Effector memory CD4-positive, alpha-beta T cell (primary cell): Measurements from ENCODE around the gene ORC4.
"Not testable (repeated sequence)": the region's sequence is repeated elsewhere in the genome, so short reads cannot be mapped to it uniquely, and the experiment has no call there.

ENCODE experiments used
- DNase-seq, 3 donors: peaks; one replicate each; pipeline ENCODE4 v3.0.0-alpha.2; 2020
- H3K27ac ChIP-seq: 2 replicates; pipeline ENCODE4 v1.7.0; 2013; ENCODE audit warnings: mild to moderate bottlenecking, low read length, moderate library complexity; ENCODE audit not compliant: insufficient read depth, poor library complexity, severe bottlenecking
- H3K27me3 ChIP-seq: replicated peaks from 2 replicates; pipeline ENCODE4 v1.7.0; 2013; ENCODE audit warnings: mild to moderate bottlenecking, low read length; ENCODE audit not compliant: insufficient read depth, control insufficient read depth, poor library complexity, severe bottlenecking
- H3K36me3 ChIP-seq: 2 replicates; pipeline ENCODE4 v1.7.0; 2013; ENCODE audit warnings: mild to moderate bottlenecking, low read length, moderate library complexity; ENCODE audit not compliant: control insufficient read depth, insufficient read depth
- H3K4me1 ChIP-seq: 2 replicates; pipeline ENCODE4 v1.7.0; 2013; ENCODE audit warnings: low read length, mild to moderate bottlenecking; ENCODE audit not compliant: control insufficient read depth, insufficient read depth, poor library complexity, severe bottlenecking
- H3K4me3 ChIP-seq: 2 replicates; pipeline ENCODE4 v1.7.0; 2013; ENCODE audit warnings: low read length, low read depth, mild to moderate bottlenecking; ENCODE audit not compliant: insufficient read depth, poor library complexity, severe bottlenecking
- H3K9me3 ChIP-seq: 2 replicates; pipeline ENCODE4 v1.7.0; 2013; ENCODE audit warnings: mild to moderate bottlenecking, low read length, moderate library complexity; ENCODE audit not compliant: control insufficient read depth

Gene ORC4

DNA sequence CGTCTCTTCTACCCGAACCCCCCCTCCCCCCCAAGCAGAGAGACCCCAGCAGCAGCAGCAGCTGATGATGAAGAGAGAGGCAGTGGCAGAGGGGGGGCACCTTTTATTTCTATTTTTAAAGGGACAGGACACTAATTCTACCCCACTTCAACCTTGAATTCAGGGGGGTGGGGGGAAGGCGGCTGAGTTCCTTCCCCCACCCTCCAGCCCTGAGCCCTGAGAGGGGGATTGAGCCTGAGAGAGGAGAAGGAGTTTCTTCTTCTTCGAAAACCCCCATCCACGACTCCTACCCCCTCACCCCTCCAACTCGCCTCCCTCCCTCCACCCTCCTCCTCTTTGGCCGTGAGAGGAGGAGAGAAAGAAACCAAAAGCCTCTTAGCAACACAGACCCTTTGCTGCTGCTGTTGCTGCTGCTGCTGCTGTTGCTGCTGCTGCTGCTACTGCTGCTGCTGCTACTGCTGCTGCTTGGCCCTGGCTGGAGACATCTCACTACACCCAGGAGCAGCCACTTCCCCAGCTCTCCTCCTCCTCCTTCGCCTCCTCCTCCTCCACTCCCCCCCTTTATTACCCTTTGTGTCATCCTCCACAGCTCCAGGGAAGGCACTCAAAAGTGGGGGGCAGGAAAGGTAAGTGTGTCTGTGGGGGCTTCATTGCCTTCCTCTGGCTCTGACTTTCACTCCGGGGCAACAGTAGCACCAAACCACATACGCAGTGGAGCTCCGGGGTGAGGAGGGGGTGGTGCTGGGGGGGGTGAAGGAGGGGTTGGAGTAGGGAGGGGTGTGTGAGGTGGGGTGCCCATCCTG lies 723 bp upstream of the ORC4 start, which contains the start of gene MBD5:
TSS of gene MBD5 (plus strand) at position 33 of the 803 bp plus-strand sequence.
- Histone ChIP-seq H3K36me3 (no peaks in the 10 kb centered on the region), H3K4me1 (peaks cover 6% of the 10 kb centered on the region), H3K27me3 (no peaks in the 10 kb centered on the region), H3K9me3 (no peaks in the 10 kb centered on the region), H3K4me3 (peak within 1 kb of the TSS; percentile 84), H3K27ac (peak within 1 kb of the TSS; percentile 92)
- DNase-seq, result peak in 2 of 3 donors; percentile 36 to 55

DNA sequence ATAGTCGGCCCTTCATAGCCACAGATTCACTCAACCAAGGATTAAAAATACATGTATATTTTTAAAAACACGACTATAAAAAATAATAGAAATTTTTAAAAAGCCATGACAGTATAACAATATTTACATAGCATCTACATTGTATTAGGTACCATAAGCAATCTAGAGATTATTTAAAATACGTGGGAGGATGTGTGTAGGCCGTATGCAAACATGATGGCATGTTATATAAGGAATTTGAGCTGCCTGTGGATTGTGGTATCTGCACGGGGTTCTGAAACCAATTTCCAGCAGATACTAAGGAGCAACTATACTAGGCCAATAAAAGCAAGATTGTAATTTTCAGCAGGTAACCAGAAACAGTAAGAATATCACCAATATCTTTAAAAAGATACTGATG lies 5.9 kb downstream of the ORC4 start:
- no peaks in the 10 kb centered on the region for H3K4me1 ChIP-seq
- no peak for DNase-seq
- H3K36me3 ChIP-seq, result no peaks in the 10 kb centered on the region
- no peaks in the 10 kb centered on the region for H3K27me3 ChIP-seq
- no peak overlapping the region for H3K4me3 ChIP-seq
- H3K27ac ChIP-seq, result no peak overlapping the region
- no peaks in the 10 kb centered on the region for H3K9me3 ChIP-seq

DNA sequence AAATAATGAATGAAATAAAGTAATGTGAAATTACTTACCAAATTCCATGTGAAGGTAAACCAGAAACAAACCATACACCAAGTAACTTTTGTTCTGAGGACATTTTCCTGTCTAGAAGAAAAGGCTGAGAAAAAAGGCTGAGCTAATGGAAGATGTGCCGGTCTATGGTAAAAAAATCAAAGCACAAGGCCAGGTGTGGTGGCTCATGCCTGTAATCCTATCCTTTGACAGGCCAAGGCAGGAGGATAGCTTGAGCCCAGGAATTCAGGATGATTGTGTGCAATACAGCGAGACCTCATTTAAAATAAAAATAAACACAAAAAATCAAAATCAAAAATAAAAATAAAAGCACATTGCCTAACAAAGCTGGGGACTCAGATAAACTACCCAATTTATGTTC lies 6.7 kb downstream of the ORC4 start:
- H3K27me3 ChIP-seq, result no peaks in the 10 kb centered on the region
- H3K4me3 ChIP-seq, result no peak overlapping the region
- no peak overlapping the region for H3K27ac ChIP-seq
- H3K9me3 ChIP-seq, result no peaks in the 10 kb centered on the region
- H3K4me1 ChIP-seq, result no peaks in the 10 kb centered on the region
- H3K36me3 ChIP-seq, result no peaks in the 10 kb centered on the region
- no peak for DNase-seq

DNA sequence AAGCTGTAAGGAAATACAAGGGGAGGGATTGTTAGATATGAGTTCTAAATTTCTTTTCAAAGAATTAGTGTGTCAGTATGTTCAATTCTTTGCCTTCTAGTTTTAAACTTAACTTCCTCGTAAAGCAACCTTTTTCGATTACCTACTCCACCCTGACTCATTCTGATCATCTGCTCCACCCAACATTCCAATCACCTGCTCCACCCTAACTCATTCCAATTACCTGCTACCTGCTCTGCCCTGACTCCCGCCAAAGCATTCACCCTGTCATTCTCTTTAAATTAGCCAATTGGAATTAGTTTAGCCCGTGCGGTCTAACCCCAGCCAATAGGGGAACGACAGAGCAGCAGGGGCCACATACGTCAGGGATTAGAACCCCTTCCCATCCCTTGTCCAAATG lies 12.1 kb downstream of the ORC4 start:
- not testable (repeated sequence) for H3K4me1 ChIP-seq, DNase-seq, H3K27me3 ChIP-seq, H3K36me3 ChIP-seq, H3K4me3 ChIP-seq, H3K9me3 ChIP-seq, H3K27ac ChIP-seq

DNA sequence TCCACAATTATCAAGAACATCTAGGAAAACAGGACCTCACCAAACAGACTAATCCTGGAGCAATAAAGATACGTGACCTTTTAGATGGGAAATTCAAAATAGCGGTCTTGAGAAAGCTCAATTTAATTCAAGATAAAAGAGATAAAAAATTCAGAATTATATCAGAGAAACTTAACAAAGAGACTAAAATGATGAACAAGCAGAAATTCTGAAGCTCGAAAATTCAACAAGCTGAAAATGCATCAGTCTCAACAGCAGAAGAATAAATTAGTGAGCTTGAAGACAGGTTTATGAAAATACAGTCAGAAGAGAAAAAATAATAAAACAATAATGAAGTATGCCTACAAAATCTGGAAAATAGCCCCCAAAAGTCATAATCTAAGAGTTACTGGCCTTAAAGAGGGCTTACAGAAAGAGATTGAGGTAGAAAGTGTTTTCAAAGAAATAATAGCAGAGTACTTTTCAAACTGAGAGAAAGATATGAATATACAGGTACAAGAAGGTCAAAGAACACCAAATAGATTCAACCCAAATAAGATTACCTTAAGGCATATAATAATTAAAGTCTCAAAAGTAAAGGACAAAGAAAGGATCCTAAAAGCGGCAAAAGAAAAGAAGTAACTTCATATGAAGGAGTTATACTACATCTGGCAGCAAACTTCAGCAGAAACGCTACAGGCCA lies 13.2 kb downstream of the ORC4 start:
- Histone ChIP-seq H3K4me3 (no peak overlapping the region), H3K27me3 (no peaks in the 10 kb centered on the region), H3K9me3 (no peaks in the 10 kb centered on the region), H3K27ac (no peak overlapping the region), H3K4me1 (no peaks in the 10 kb centered on the region), H3K36me3 (no peaks in the 10 kb centered on the region)
- DNase-seq, result no peak

DNA sequence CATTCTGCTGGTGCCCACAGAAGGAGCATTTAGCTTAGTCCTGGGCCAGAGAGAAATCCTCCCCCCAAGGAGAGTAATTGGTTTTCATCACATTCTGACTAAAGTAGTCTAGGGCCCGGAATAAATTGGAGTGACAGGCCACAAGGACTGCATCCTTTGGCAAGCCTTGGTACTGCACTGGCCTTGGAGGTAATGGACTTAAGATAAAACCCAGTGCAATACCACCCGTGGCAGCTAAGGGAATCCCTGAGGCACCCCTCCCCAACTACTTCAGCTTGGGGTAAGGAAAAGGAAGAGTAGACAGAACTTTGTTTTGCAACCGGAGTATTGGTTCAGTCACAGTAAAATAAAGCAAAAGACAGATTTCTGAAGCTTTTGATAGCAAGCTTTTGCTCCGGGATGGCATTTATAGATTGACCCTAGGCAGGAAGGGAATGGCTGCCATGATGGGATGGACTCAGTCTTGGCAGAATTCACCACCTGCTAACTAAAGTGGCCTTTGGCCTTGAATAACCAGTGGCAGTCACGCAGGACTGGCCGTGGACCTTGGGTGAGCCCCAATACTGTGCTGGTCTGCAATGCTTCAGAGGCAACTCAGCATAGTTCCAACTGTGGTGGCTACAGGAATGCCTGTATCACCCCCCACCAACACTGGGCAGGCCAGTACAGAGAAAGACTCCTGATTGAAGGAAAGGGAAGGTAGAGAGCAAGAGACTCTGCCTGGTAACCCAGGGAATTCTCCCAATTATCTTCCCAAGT lies 14.1 kb downstream of the ORC4 start:
- Histone ChIP-seq H3K4me3 (no peak overlapping the region), H3K36me3 (no peaks in the 10 kb centered on the region), H3K27ac (no peak overlapping the region)

DNA sequence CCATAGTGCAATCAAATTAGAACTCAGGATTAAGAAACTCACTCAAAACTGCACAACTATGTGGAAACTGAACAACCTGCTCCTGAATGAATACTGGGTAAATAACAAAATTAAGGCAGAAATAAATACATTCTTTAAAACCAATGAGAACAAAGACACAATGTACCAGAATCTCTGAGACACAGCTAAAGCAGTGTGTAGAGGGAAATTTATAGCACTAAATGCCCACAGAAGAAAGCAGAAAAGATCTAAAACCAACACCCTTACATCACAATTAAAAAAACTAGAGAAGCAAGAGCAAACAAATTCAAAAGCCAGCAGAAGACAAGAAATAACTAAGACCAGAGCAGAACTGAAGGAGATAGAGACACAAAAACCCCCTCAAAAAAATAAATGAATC lies 18.1 kb downstream of the ORC4 start:
- not testable (repeated sequence) for DNase-seq, H3K4me1 ChIP-seq, H3K4me3 ChIP-seq, H3K36me3 ChIP-seq, H3K27ac ChIP-seq, H3K27me3 ChIP-seq, H3K9me3 ChIP-seq

More for the DNA sequence above, 14.1 kb downstream of the ORC4 start:
- H3K9me3 ChIP-seq, result no peaks in the 10 kb centered on the region
- DNase-seq, result no peak
- no peaks in the 10 kb centered on the region for H3K27me3 ChIP-seq
- no peaks in the 10 kb centered on the region for H3K4me1 ChIP-seq

DNA sequence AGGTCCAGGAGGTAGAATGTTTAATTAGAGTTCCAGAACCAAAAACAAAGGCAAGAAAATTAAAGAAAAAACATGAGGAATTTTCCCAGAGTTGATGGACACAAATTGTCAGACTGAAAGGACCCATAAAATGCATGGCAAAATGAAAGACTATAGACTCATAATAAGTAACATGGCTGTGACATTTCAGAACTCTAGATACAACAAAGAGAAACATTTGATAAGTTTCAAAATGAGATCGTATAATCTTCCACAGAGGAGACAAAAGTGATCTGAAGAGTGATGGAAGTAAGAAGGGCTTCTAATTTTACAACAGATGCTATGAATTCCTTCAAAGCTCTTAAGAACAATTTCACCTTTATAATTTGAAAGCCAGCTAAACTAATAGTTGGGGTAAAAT lies 20.4 kb downstream of the ORC4 start:
- Histone ChIP-seq H3K9me3 (no peaks in the 10 kb centered on the region), H3K36me3 (peaks cover 4% of the 10 kb centered on the region), H3K4me3 (no peak overlapping the region), H3K27ac (no peak overlapping the region), H3K4me1 (no peaks in the 10 kb centered on the region), H3K27me3 (no peaks in the 10 kb centered on the region)
- no peak for DNase-seq

DNA sequence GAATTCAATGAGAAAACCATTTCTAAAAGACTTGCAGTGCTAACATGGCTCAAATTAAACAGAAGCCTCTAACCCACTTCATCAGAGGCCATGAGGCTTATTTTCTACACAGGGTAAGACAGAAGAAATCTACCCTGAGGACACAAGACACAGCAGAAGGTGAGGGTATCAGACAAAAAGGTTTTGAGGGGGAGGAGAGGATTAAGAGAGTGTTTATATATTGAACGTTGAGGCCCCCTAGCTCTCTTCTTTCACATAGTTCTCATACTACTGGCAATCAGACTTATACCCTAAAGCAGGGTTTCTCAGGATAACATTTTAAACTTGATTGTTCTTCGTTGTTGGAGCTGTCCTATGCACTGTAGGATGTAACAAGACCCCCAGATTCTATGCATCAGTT lies 21.4 kb downstream of the ORC4 start:
- H3K4me3 ChIP-seq, result no peak overlapping the region
- H3K27ac ChIP-seq, result no peak overlapping the region
- H3K27me3 ChIP-seq, result no peaks in the 10 kb centered on the region
- no peak for DNase-seq
- H3K9me3 ChIP-seq, result no peaks in the 10 kb centered on the region
- H3K36me3 ChIP-seq, result peaks cover 5% of the 10 kb centered on the region
- no peaks in the 10 kb centered on the region for H3K4me1 ChIP-seq

DNA sequence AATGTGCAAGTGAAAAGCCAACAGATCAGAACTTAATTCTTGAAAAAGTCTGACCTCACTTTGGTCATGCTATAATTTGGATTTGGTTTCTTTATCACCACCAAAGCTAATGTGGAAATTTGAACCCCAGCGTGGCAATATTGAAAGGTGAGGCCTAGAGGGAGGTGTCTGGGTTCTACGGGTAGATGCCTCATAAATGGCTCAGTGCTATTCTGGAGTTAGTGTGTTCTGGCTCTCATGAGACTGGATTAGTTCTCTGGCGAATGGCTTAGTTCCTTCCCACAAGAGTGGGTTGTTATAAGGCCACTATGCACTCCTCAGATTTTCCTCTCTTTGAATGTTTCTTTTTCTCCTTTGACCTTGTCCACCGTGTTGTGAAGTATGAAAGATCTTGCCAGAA lies 22.3 kb downstream of the ORC4 start:
- Histone ChIP-seq H3K27ac (no peak overlapping the region), H3K9me3 (no peaks in the 10 kb centered on the region), H3K36me3 (peaks cover 5% of the 10 kb centered on the region), H3K4me1 (no peaks in the 10 kb centered on the region), H3K4me3 (no peak overlapping the region), H3K27me3 (no peaks in the 10 kb centered on the region)
- DNase-seq, result no peak
